RCC 7860 (cell line): ENCODE results near the gene CPEB2.

ENCODE experiments used
- DNase-seq: peaks from one replicate; pipeline ENCODE4 v3.0.0-alpha.2; 2015; ENCODE audit warnings: low spot score
- FAIRE-seq: peaks from 2 replicates; lab custom pipeline; 2012; peaks lifted over from hg19 to GRCh38; lab: Jason Lieb, UNC

CPEB2 gene

GRCh38 chr4:15109600-15109999 lies 107.3 kb downstream of the CPEB2 start:
- DNase-seq: no peak
- no peak for FAIRE-seq

- no peak for DNase-seq
- no peak for FAIRE-seq
These were observed 107.9 kb downstream of the CPEB2 start for GRCh38 chr4:15110120-15110571.

- FAIRE-seq (peak; percentile 97), DNase-seq (peak; percentile 48)
These were observed 114.3 kb downstream of the CPEB2 start for GRCh38 chr4:15116509-15117079.

DNA sequence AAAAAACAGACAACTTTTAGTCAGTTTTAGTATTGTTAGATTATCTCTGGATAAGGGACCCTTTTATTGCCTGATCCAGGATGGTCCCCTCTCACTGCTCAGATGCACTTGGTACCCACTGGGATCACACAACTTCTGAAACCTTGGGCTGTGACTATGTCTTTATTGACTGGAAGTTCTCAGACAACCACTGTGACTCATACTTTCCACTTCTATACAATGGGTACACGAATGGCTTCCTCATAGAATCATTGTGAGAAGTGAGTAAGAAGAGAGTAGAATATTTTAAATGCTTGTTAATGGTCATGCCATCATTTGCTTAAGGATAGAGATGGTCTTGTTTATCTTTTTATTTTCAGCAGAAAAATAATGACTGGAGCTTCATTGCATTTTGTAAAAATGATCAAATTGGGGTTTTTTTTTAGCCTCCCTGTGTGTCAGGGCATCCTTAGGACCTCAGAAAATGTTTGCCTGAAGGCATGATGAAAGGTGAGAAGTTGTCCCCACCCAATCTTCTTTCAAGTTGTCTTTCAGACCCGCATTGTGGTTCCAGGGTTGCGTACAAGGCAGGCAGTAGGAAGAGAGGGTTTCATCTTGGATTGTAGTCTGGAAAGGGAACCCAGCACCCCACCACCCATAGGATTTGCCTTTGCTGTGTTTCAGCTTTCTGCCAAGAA lies 115.1 kb downstream of the CPEB2 start:
- no peak for FAIRE-seq

GRCh38 chr4:15118292-15118691 lies 116.0 kb downstream of the CPEB2 start:
- FAIRE-seq: peak; percentile 73
- no peak for DNase-seq

More for the DNA sequence above, 115.1 kb downstream of the CPEB2 start:
- DNase-seq: peak; percentile 18
